Tibial artery (tissue), 4 donors: ENCODE measurements around the gene DBF4B.

Experiments
- DNase-seq, 2 donors: peaks; one replicate each; pipeline ENCODE4 v3.0.0-alpha.2; 2019
- H3K27ac ChIP-seq, 2 donors: fragments of 200-600 bp; sonication (generic) in 1 of 2; 1 replicate in 1 of 2; 2 replicates in 1 of 2; pipeline ENCODE4 v1.5.1; 2018 to 2019; ENCODE audit warnings: mild to moderate bottlenecking in 1 of 2
- H3K27me3 ChIP-seq, 2 donors: fragments of 200-600 bp; sonication (generic) in 1 of 2; one replicate each; pipeline versions ENCODE4 v1.5.1 to v1.6.0; 2016 to 2019
- H3K36me3 ChIP-seq, 3 donors: fragments of 200-600 bp; sonication (generic) in 2 of 3; one replicate each; pipeline ENCODE4 v1.5.1; 2016 to 2019; ENCODE audit warnings: mild to moderate bottlenecking in 2 of 3
- H3K4me1 ChIP-seq, 4 donors: fragments of 200-600 bp; sonication (generic) in 2 of 4; 1 replicate in 3 of 4; 2 replicates in 1 of 4; pipeline ENCODE4 v1.5.1; 2016 to 2019
- H3K4me3 ChIP-seq, 2 donors: fragments of 200-600 bp; sonication (generic) in 1 of 2; 1 replicate in 1 of 2; 2 replicates in 1 of 2; pipeline ENCODE4 v1.5.1; 2018 to 2019; ENCODE audit warnings: mild to moderate bottlenecking in 2 of 2
- H3K9me3 ChIP-seq, 3 donors: fragments of 200-600 bp; sonication (generic) in 1 of 3; one replicate each; pipeline ENCODE4 v1.5.1; 2016 to 2019
- CTCF ChIP-seq, 2 experiments: fragments of 200-600 bp in 1 of 2; fragments of 450-650 bp in 1 of 2; IDR thresholded peaks; one replicate each; pipeline ENCODE4 v1.5.1; 2017 to 2019; ENCODE audit warnings: antibody characterized with exemption in 2 of 2, mild to moderate bottlenecking in 1 of 2, moderate library complexity in 1 of 2
- intact Hi-C: fragments of 100-400 bp; cut with DNase I; formaldehyde crosslinking; loops from one replicate; pipeline ENCODE4 v1.15.0; 2023; ENCODE audit warnings: low total_unique reads

DBF4B gene

GRCh38 chr17:44760474-44761308, 52.2 kb downstream of the DBF4B start:
- intact Hi-C loops, result loop anchor here (10.0 kb wide), 1 partner anchor 244 kb away; no protein-coding TSS in a partner anchor
- no peaks in the 10 kb centered on the region for H3K36me3 ChIP-seq
- TF ChIP-seq CTCF (IDR thresholded peaks at IDR 0.05), result no peak

GRCh38 chr17:44761932-44762810, 53.7 kb downstream of the DBF4B start:
- Histone ChIP-seq H3K9me3 (no peaks in the 10 kb centered on the region), H3K27me3 (peaks cover 0 to 83% of the 10 kb centered on the region in 2 donors), H3K4me3 (no peak overlapping the region), H3K27ac (no peak overlapping the region), H3K4me1 (peaks cover 0 to 16% (median 13%) of the 10 kb centered on the region in 4 donors), H3K36me3 (no peaks in the 10 kb centered on the region)
- TF ChIP-seq CTCF (IDR thresholded peaks at IDR 0.05), result no peak
- intact Hi-C loops, result loop anchor here (10.0 kb wide), 1 partner anchor 243 kb away; no protein-coding TSS in a partner anchor
- DNase-seq, result no peak

More at GRCh38 chr17:44760474-44761308, 52.2 kb downstream of the DBF4B start:
- H3K27me3 ChIP-seq, result peaks cover 0 to 72% of the 10 kb centered on the region in 2 donors
- H3K9me3 ChIP-seq, result no peaks in the 10 kb centered on the region
- no peak overlapping the region for H3K27ac ChIP-seq
- DNase-seq, result no peak
- H3K4me3 ChIP-seq, result no peak overlapping the region
- peaks cover 0 to 16% (median 13%) of the 10 kb centered on the region in 4 donors for H3K4me1 ChIP-seq

DNA sequence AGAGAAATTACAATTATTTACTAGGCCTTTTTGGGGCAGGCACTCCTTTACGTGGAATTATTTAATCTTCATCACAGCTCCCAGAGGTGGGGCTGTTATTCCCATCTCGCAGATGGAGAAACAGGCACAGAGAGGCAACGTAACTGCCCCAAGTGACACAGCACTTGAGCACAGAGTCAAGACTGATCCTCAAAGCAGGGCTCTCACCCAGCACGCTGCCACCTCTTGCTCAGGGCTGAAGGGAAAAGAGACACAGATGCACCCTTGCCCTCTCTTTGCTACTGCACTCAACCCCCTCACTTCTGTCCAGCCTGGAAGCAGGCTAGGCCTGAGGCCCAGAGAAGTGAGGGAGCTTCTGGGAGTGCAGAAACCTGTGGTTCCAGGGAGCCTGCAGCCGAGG, 54.7 kb downstream of the DBF4B start:
- Histone ChIP-seq H3K9me3 (no peaks in the 10 kb centered on the region), H3K4me3 (no peak overlapping the region), H3K27me3 (peaks cover 0 to 85% of the 10 kb centered on the region in 2 donors), H3K4me1 (peaks cover 0 to 16% (median 13%) of the 10 kb centered on the region in 4 donors), H3K27ac (no peak overlapping the region), H3K36me3 (no peaks in the 10 kb centered on the region)
- TF ChIP-seq CTCF (IDR thresholded peaks at IDR 0.05), result no peak
- DNase-seq, result no peak
- intact Hi-C loops, result loop anchor here (10.0 kb wide), 1 partner anchor 242 kb away; no protein-coding TSS in a partner anchor

GRCh38 chr17:44765965-44766364, 57.5 kb downstream of the DBF4B start:
- intact Hi-C loops, result loop anchor here (10.0 kb wide), 1 partner anchor 239 kb away; no protein-coding TSS in a partner anchor
- TF ChIP-seq CTCF (IDR thresholded peaks at IDR 0.05), result no peak

DNA sequence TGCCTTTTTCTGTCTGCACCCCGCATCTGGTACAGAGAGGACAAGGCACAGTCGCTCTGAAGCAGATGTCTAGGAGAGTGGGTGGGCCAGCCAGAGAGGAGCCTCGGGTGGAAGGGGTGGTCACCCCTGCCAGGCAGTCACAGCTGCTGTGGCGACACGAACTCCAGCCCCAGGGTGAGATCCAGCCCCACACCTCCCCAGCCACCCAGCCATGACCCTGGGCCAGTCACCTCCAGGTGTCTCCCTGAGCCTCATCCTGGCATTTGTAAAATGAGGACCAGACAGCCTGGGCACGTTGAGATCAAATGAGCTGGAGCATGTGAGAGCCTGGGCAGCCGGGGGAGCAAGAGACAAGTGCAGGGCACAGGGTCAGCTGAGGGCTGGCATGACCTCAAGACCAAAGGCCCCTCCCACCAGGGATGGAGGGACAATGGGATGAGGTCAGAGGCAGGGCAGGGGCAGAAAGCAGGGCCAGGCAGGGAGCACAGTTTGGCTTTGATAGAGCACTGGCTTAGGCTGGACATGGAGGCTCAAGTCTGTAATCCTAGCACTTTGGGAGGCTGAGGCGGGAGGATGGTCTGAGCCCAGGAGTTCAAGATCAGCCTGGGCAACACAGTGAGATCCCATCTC, 58.1 kb downstream of the DBF4B start:
- Histone ChIP-seq H3K9me3 (no peaks in the 10 kb centered on the region), H3K27ac (no peak overlapping the region), H3K27me3 (peaks cover 0 to 83% of the 10 kb centered on the region in 2 donors), H3K4me1 (no peaks in the 10 kb centered on the region), H3K4me3 (no peak overlapping the region), H3K36me3 (no peaks in the 10 kb centered on the region)
- DNase-seq, result no peak
- TF ChIP-seq CTCF (IDR thresholded peaks at IDR 0.05), result no peak
- intact Hi-C loops, result loop anchor here (10.0 kb wide), 1 partner anchor 238 kb away; no protein-coding TSS in a partner anchor

More at GRCh38 chr17:44765965-44766364, 57.5 kb downstream of the DBF4B start:
- no peak overlapping the region for H3K4me3 ChIP-seq
- H3K4me1 ChIP-seq, result no peaks in the 10 kb centered on the region
- H3K27me3 ChIP-seq, result peaks cover 0 to 84% of the 10 kb centered on the region in 2 donors
- H3K9me3 ChIP-seq, result no peaks in the 10 kb centered on the region
- H3K27ac ChIP-seq, result no peak overlapping the region
- H3K36me3 ChIP-seq, result no peaks in the 10 kb centered on the region
- no peak for DNase-seq
